ENCODE measurements around the gene NME1. TPM values are rescaled to one million over a fixed set of nuclear protein-coding genes. Genes with fewer than 3 reads are reported as not detected.

Gene NME1
- total and polyA plus RNA-seq, 2 experiments from 2014 or later: 133 to 250 TPM

DNA sequence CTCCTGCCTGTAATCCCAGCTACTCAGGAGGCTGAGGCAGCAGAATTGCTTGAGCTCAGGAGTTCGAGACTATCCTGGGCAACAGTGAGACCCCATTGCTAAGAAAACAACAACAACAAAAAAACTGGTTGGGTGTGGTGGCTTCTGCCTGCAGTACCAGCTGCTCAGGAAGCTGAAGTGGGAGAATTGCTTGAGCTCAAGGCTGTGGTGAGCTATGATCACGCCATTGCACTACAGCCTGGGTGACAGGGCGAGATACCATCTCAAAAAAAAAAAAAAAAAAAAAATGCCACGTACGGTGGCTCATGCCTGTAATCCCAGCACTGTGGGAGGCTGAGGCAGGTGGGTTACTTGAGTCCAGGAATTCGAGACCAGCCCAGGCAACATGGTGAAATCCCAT, 46.9 kb downstream of the NME1 start:
- in situ Hi-C loops (cut with MboI): no loop called here
- WGBS, 2 experiments (ENCODE audit: low coverage in 1 of 2, low lambda C conversion rate in 2 of 2, missing lambda C conversion rate in 2 of 2): 92 to 97% methylated on average over 6 of the region's 6 CpGs
- no peak overlapping the region for H3K4me3 ChIP-seq
- H3K9me2 ChIP-seq (ENCODE audit: insufficient read depth): no peaks in the 10 kb centered on the region
- TF ChIP-seq EZH2 (IDR thresholded peaks at IDR 0.05; ENCODE audit: insufficient read depth, poor library complexity, severe bottlenecking): no peak
- no peak for TF ChIP-seq EZH2phosphoT487 (IDR thresholded peaks at IDR 0.05; ENCODE audit: insufficient read depth, low read depth)
- H3K9me3 ChIP-seq (ENCODE audit: low read depth): no peaks in the 10 kb centered on the region
- H3K27ac ChIP-seq: no peak overlapping the region
- H4K20me1 ChIP-seq (ENCODE audit: insufficient read depth): no peaks in the 10 kb centered on the region; the same call in 1 of the 2 replicates
- no peaks in the 10 kb centered on the region for H3F3A ChIP-seq (ENCODE audit: insufficient read depth)
- H3K4me2 ChIP-seq (ENCODE audit: unreplicated experiment): no peak overlapping the region
- H3K4me1 ChIP-seq (ENCODE audit: insufficient read depth): no peaks in the 10 kb centered on the region
- H3K36me3 ChIP-seq (ENCODE audit: low read depth): peaks cover 51% of the 10 kb centered on the region
- H3K9ac ChIP-seq: no peak overlapping the region
- no peak for DNase-seq
- H3K27me3 ChIP-seq (replicated peaks; ENCODE audit: insufficient read depth): no peaks in the 10 kb centered on the region
- H3K79me2 ChIP-seq (ENCODE audit: insufficient read depth): no peaks in the 10 kb centered on the region
- no peak overlapping the region for H2AFZ ChIP-seq

DNA sequence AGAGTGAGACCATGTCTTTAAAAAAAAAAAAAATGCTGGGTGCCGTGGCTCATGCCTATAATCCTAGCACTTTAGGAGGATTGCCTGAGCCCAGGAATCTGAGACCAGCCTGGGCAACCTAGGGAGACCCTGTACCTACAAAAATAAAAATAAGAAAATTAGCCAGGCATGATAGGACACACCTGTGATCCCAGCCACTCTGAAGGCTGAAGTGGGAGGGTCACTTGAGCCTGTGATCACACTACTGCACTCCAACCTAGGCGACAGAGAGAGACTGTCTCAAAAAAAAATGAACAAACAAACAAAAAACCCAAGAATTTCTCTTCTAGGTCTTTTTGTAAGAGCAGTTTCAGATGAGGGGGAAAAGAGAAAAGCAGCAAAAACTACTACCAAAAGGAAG, 47.5 kb downstream of the NME1 start:
- Histone ChIP-seq H3K9me2 (ENCODE audit: insufficient read depth) (no peaks in the 10 kb centered on the region), H3K4me1 (ENCODE audit: insufficient read depth) (no peaks in the 10 kb centered on the region), H2AFZ (no peak overlapping the region), H4K20me1 (ENCODE audit: insufficient read depth) (no peaks in the 10 kb centered on the region; the same call in 1 of the 2 replicates), H3F3A (ENCODE audit: insufficient read depth) (no peaks in the 10 kb centered on the region), H3K79me2 (ENCODE audit: insufficient read depth) (no peaks in the 10 kb centered on the region), H3K9me3 (ENCODE audit: low read depth) (no peaks in the 10 kb centered on the region), H3K4me3 (no peak overlapping the region), H3K27ac (no peak overlapping the region), H3K4me2 (ENCODE audit: unreplicated experiment) (no peak overlapping the region), H3K27me3 (replicated peaks; ENCODE audit: insufficient read depth) (no peaks in the 10 kb centered on the region), H3K9ac (no peak overlapping the region), H3K36me3 (ENCODE audit: low read depth) (peaks cover 52% of the 10 kb centered on the region)
- TF ChIP-seq EZH2phosphoT487 (IDR thresholded peaks at IDR 0.05; ENCODE audit: insufficient read depth, low read depth) (no peak), EZH2 (IDR thresholded peaks at IDR 0.05; ENCODE audit: insufficient read depth, poor library complexity, severe bottlenecking) (no peak)
- no peak for DNase-seq
- in situ Hi-C loops (cut with MboI): no loop called here
- 90 to 94% methylated on average over 2 of the region's 2 CpGs for WGBS, 2 experiments (ENCODE audit: low coverage in 1 of 2, low lambda C conversion rate in 2 of 2, missing lambda C conversion rate in 2 of 2)

DNA sequence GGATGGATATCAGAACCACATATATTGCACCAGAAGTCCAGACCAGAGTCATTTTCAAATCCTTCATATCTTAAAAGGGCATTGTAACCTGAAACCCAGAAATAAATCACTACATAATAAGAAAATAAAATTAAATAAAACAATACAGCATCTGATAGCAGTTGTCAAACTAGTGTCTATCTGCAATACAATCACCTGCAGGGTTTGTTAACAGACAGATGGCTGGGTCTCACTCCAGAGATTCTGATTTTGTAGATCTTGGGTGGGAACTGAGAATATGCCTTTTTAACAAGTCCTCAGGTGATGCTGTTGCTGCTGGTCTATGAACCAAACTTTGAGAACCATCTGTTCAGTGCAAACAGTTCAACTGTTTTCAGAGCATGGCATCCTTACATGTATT, 50.5 kb downstream of the NME1 start:
- H3K27me3 ChIP-seq (replicated peaks; ENCODE audit: insufficient read depth): no peaks in the 10 kb centered on the region
- TF ChIP-seq EZH2 (IDR thresholded peaks at IDR 0.05; ENCODE audit: insufficient read depth, poor library complexity, severe bottlenecking) (no peak), EZH2phosphoT487 (IDR thresholded peaks at IDR 0.05; ENCODE audit: insufficient read depth, low read depth) (no peak)
- no peak overlapping the region for H3K9ac ChIP-seq
- H3K79me2 ChIP-seq (ENCODE audit: insufficient read depth): no peaks in the 10 kb centered on the region
- H3F3A ChIP-seq (ENCODE audit: insufficient read depth): no peaks in the 10 kb centered on the region
- H3K9me2 ChIP-seq (ENCODE audit: insufficient read depth): no peaks in the 10 kb centered on the region
- no peaks in the 10 kb centered on the region for H3K9me3 ChIP-seq (ENCODE audit: low read depth)
- no peak overlapping the region for H3K4me2 ChIP-seq (ENCODE audit: unreplicated experiment)
- H3K36me3 ChIP-seq (ENCODE audit: low read depth): peaks cover 70% of the 10 kb centered on the region
- in situ Hi-C loops (cut with MboI): no loop called here
- H3K27ac ChIP-seq: no peak overlapping the region
- no peak overlapping the region for H3K4me3 ChIP-seq
- H4K20me1 ChIP-seq (ENCODE audit: insufficient read depth): no peaks in the 10 kb centered on the region; the same call in 1 of the 2 replicates
- no peak overlapping the region for H2AFZ ChIP-seq
- DNase-seq: no peak
- H3K4me1 ChIP-seq (ENCODE audit: insufficient read depth): no peaks in the 10 kb centered on the region

Other genes with a start within 250 kb of the NME1 start
- 50.3 and 58.8 TPM in 2 replicates for gene SPAG9, start 32.7 kb upstream of the NME1 start, total RNA-seq (2014; rRNA removed; shearing (Covaris generic))
- gene SPAG9, start 32.7 kb upstream of the NME1 start, polyA plus RNA-seq (2016; fragmentation: Nextera tagmentation; extraction: Ambion mirVana): 19.9 and 21.5 TPM in 2 replicates
- 673 and 725 TPM in 2 replicates for gene NME2, start 12.9 kb downstream of the NME1 start, total RNA-seq (2014; rRNA removed; shearing (Covaris generic))
- gene NME2, start 12.9 kb downstream of the NME1 start, polyA plus RNA-seq (2016; fragmentation: Nextera tagmentation; extraction: Ambion mirVana): 919 and 933 TPM in 2 replicates
- 4.8 and 5.4 TPM in 2 replicates for gene MBTD1, start 106.5 kb downstream of the NME1 start, total RNA-seq (2014; rRNA removed; shearing (Covaris generic))
- gene MBTD1, start 106.5 kb downstream of the NME1 start, polyA plus RNA-seq (2016; fragmentation: Nextera tagmentation; extraction: Ambion mirVana): 1.3 and 1.6 TPM in 2 replicates
- gene UTP18, start 107.0 kb downstream of the NME1 start, total RNA-seq (2014; rRNA removed; shearing (Covaris generic)): 26.8 and 27.9 TPM in 2 replicates
- gene UTP18, start 107.0 kb downstream of the NME1 start, polyA plus RNA-seq (2016; fragmentation: Nextera tagmentation; extraction: Ambion mirVana): 31.4 and 34.0 TPM in 2 replicates

Measured in GM23248 (cell line).